NCI-H1105 (cell line): ENCODE measurements around the gene DESI2.

ENCODE experiments used
- DNase-seq: peaks from one replicate; lab custom pipeline; 2025; lab: John Stamatoyannopoulos, UW

DESI2 gene

GRCh38 chr1:244755673-244756072 lies 102.7 kb downstream of the DESI2 start:
- no peak for DNase-seq

- DNase-seq: no peak
Measured at GRCh38 chr1:244757091-244757939, 104.4 kb downstream of the DESI2 start.
